DND-41 (cell line): ENCODE results near the gene ZNF672.

Experiments used
- ATAC-seq: fragments of 200-7000 bp; cut with Tn5 transposase; 3 replicates; pipeline ENCODE4 v1.9.1; 2021; ENCODE audit warnings: low read depth; ENCODE audit not compliant: insufficient read depth
- DNase-seq: peaks from one replicate; pipeline ENCODE4 v3.0.0-alpha.2; 2020
- H2AFZ ChIP-seq: 2 replicates; pipeline ENCODE4 v1.6.0; 2012; ENCODE audit warnings: low read depth, low read length
- H3K27ac ChIP-seq: 2 replicates; pipeline ENCODE4 v1.5.1; 2012; ENCODE audit warnings: low read length, inconsistent platforms
- H3K27me3 ChIP-seq: fragments of 200-600 bp; sonication (generic); 2 replicates; pipeline ENCODE4 v1.6.0; 2012; ENCODE audit warnings: low read length, mild to moderate bottlenecking, inconsistent platforms; ENCODE audit not compliant: insufficient read depth, poor library complexity
- H3K36me3 ChIP-seq: 2 replicates; pipeline ENCODE4 v1.5.1; 2012; ENCODE audit warnings: low read length, inconsistent platforms; ENCODE audit not compliant: insufficient read depth
- H3K4me1 ChIP-seq: 2 replicates; pipeline ENCODE4 v1.5.1; 2012; ENCODE audit warnings: mild to moderate bottlenecking, low read length; ENCODE audit not compliant: insufficient read depth
- H3K4me2 ChIP-seq: 2 replicates; pipeline ENCODE4 v1.6.0; 2012; ENCODE audit warnings: mild to moderate bottlenecking, moderate library complexity, low read length, inconsistent platforms; ENCODE audit not compliant: insufficient read depth
- H3K4me3 ChIP-seq, 2 experiments: fragments of 200-600 bp in 1 of 2; shearing (Covaris generic) in 1 of 2; 2 replicates each; pipeline ENCODE4 v1.5.1; 2012 to 2016; ENCODE audit warnings: inconsistent platforms in 2 of 2, low read length in 2 of 2, mild to moderate bottlenecking in 2 of 2, low read depth in 1 of 2, moderate library complexity in 1 of 2
- H3K79me2 ChIP-seq: 2 replicates; pipeline ENCODE4 v1.6.0; 2012; ENCODE audit warnings: low read length, inconsistent platforms; ENCODE audit not compliant: insufficient read depth
- H3K9ac ChIP-seq: 2 replicates; pipeline ENCODE4 v1.6.0; 2012; ENCODE audit warnings: low read depth, mild to moderate bottlenecking, inconsistent platforms, low read length, moderate library complexity
- H3K9me3 ChIP-seq: 2 replicates; pipeline ENCODE4 v1.5.1; 2012; ENCODE audit warnings: low read length, moderate library complexity, mild to moderate bottlenecking, inconsistent platforms; ENCODE audit not compliant: insufficient read depth, severe bottlenecking
- H4K20me1 ChIP-seq: 2 replicates; pipeline ENCODE4 v1.6.0; 2012; ENCODE audit warnings: low read length; ENCODE audit not compliant: insufficient read depth
- CTCF ChIP-seq: IDR thresholded peaks from 2 replicates; pipeline ENCODE4 v1.5.1; 2012; ENCODE audit warnings: borderline replicate concordance, low read length, moderate library complexity, mild to moderate bottlenecking; ENCODE audit not compliant: poor library complexity, severe bottlenecking; ENCODE audit errors: extremely low read depth
- EZH2 ChIP-seq: IDR thresholded peaks from 3 replicates; pipeline ENCODE4 v1.6.1; 2012; ENCODE audit warnings: borderline replicate concordance, low read depth, mild to moderate bottlenecking, moderate library complexity, low read length, inconsistent platforms; ENCODE audit not compliant: severe bottlenecking

ZNF672 gene

DNA sequence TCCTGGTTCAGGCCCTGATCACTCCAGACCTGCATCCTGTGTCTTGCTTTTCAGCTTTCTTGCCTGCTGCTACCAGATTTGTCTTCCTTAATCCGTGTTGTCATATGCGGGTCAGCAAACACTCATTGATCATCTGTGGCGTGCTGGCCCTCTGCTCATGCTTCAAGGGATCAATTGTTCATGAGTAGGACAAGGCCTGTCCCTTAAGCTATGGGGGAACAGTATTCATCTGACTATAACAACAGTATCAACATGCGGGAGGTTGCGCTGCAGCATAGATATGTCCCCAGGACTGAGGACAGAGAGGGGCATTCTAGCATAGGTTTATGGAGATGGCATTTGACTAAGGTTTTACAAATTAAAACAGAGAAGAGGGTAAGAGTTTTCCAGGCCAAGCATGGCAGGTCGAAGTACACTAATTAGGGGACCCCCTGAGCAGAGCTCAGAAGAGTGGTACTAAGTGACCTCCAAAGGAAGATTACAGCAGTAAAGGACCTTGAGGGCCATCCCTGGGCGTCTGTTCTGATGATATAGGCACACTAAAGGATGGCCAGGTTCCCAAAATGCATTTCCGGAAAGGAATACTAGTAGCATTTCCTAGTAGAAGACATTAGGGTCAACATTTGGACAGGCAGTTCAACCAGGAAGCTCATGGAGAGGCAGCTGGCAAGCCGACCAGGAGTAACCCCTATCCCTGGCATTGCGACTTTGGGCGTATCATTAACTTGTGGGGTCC is 811 bp upstream of the ZNF672 start:
- no peak for ATAC-seq
- DNase-seq = no peak

GRCh38 chr1:248838357-248839167 is 538 bp downstream of the ZNF672 start:
- ATAC-seq (peak; percentile 73), DNase-seq (peak; percentile 80)
- Histone ChIP-seq H4K20me1 (peaks cover 25% of the 10 kb centered on the region), H3K9ac (peak overlapping the region; percentile 93), H3K4me3 (peak overlapping the region; percentile 65 to 76), H3K4me2 (peak overlapping the region; percentile 72), H3K36me3 (peaks cover 16% of the 10 kb centered on the region), H3K9me3 (no peaks in the 10 kb centered on the region), H3K4me1 (peaks cover 36% of the 10 kb centered on the region), H3K27me3 (no peaks in the 10 kb centered on the region), H3K27ac (peak overlapping the region; percentile 72), H3K79me2 (peaks cover 51% of the 10 kb centered on the region), H2AFZ (peak overlapping the region; percentile 73)
- TF ChIP-seq CTCF (no peak), EZH2 (no peak)

More for the DNA sequence above, 811 bp upstream of the ZNF672 start:
- peak overlapping the region; percentile 79 for H2AFZ ChIP-seq
- no peaks in the 10 kb centered on the region for H3K9me3 ChIP-seq
- H3K4me1 ChIP-seq = peaks cover 36% of the 10 kb centered on the region
- H3K9ac ChIP-seq = peak overlapping the region; percentile 93
- peaks cover 5% of the 10 kb centered on the region; the same call in 1 of the 2 replicates for H3K36me3 ChIP-seq
- H3K27me3 ChIP-seq = no peaks in the 10 kb centered on the region
- TF ChIP-seq EZH2 (no peak), CTCF (no peak)
- H3K27ac ChIP-seq = peak overlapping the region; percentile 81
- peak overlapping the region; percentile 65 to 76; a peak in 3 of 4 replicates for H3K4me3 ChIP-seq
- H4K20me1 ChIP-seq = peaks cover 14% of the 10 kb centered on the region
- peak overlapping the region; percentile 72 for H3K4me2 ChIP-seq
- peaks cover 39% of the 10 kb centered on the region for H3K79me2 ChIP-seq

GRCh38 chr1:248839168-248839555 is 1.1 kb downstream of the ZNF672 start:
- peak; percentile 10; the same call in 1 of the 3 replicates for ATAC-seq

More at GRCh38 chr1:248839168-248839555, 1.1 kb downstream of the ZNF672 start:
- Histone ChIP-seq H2AFZ (peak overlapping the region; percentile 73), H3K4me3 (peak overlapping the region; percentile 65 to 76; a peak in 3 of 4 replicates), H3K9ac (peak overlapping the region; percentile 93), H4K20me1 (peaks cover 25% of the 10 kb centered on the region), H3K79me2 (peaks cover 51% of the 10 kb centered on the region), H3K9me3 (no peaks in the 10 kb centered on the region), H3K4me2 (peak overlapping the region; percentile 72), H3K4me1 (peaks cover 36% of the 10 kb centered on the region), H3K36me3 (peaks cover 17% of the 10 kb centered on the region), H3K27ac (peak overlapping the region; percentile 72), H3K27me3 (no peaks in the 10 kb centered on the region)
- DNase-seq = no peak
- TF ChIP-seq EZH2 (no peak), CTCF (no peak)
